HG03095 (cell line): Measurements from ENCODE around the gene NTN5.
A peak's percentile ranks its signal among the peaks of the same experiment; 100 is the strongest.
"Not testable (repeated sequence)": the region's sequence is repeated elsewhere in the genome, so short reads cannot be mapped to it uniquely, and the experiment has no call there.

Experiments used
- ATAC-seq: cut with Tn5 transposase; IDR thresholded peaks from one replicate; pipeline ENCODE4 v1.9.1; 2021; ENCODE audit warnings: moderate library complexity; ENCODE audit not compliant: unreplicated experiment

Gene NTN5

DNA sequence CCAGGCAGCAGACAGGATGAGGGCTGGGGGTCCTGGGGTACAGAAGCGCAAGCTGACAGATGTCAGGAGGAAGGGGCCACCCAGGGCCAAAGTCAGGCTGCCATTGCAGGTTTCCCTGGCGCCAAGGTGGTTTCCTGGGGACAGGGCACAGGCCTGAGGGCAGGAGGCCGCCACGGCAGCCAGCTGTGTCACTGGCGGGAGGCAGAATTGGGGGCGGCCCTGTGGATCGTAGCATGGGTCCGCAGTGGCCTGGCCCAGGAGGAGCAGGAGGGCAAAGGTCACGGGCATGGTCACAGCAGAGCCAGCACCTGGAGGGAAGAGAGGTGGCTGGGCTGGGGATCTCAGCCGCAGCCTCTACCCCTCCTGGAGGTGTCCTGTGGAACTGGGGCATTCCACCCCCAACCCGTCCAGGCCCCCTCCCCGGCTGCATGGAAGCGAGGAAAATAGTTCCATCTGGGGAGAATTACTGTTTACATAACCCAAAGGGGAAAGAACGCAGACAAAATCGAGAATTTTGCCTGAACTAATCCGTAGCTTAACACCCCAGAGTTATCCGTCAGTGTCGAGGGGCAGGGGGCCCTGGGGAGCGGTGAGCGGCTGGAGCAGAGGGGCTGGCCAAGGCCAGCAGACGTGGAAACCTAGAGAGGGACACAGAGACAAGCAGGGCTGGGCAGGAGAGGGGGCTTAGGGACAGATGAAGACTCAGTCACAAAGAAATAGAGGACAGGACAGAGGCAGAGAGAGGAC, 1.9 kb downstream of the NTN5 start:
- ATAC-seq: no peak

- no peak for ATAC-seq
These were observed 2.7 kb downstream of the NTN5 start for GRCh38 chr19:48669903-48670668.

DNA sequence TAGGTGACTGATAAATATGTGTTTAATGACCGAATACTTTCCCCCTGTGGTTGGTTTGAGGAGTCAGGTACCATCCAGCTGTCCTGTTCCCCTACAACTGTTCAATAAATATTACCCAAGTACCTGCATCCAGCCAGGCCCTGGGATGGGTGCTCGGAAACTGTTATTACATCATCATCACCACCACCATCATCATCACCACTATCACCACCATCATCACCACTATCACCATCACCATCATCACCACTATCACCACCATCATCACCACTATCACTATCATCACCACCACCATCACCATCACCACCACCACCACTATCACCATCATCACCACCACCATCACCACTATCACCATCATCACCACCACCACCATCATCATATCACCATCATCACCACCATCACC, 4.1 kb downstream of the NTN5 start:
- no peak for ATAC-seq

- ATAC-seq: no peak
These were observed 4.5 kb downstream of the NTN5 start for GRCh38 chr19:48668332-48668731.

DNA sequence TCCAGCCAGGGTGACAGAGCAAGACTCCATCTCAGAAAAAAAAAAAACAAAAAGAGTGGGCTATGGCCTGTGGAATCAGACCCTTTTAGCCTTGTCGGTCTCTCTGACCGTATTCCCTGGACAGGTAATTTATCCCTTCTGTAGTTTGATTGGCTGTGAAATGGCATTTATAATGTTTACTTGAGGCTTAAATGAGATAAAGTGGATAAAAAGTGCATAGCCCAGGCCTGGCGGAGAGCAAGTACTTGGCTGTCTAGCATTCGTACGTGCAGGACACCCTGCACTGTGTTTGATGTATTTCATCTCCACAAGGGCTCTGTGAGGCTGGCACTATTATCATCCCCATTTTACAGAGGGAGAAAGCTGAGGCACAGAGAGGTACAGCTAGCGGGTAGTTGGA, 7.0 kb downstream of the NTN5 start:
- no peak for ATAC-seq

DNA sequence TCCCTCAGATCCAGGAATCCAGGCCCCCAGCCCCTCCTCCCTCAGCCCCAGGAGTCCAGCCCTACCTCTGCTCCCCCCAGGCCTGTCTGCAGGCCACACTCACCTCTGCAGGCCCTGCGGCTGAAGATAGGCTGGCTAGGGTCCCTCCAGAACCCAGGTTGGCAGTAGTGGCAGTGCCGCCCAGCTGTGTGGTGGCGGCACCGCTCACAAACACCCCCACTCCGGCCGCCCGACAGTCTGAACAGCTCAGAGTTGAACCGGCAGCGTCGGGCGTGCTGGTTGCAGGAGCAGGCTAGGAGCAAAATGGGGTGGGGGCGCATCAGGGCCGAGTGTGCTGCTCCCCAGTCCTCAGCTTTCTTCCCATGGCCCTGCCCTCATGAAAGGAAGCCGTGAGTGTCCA, 8.3 kb downstream of the NTN5 start:
- ATAC-seq: no peak

- no peak for ATAC-seq
These were observed 9.2 kb downstream of the NTN5 start for GRCh38 chr19:48663667-48664066.

DNA sequence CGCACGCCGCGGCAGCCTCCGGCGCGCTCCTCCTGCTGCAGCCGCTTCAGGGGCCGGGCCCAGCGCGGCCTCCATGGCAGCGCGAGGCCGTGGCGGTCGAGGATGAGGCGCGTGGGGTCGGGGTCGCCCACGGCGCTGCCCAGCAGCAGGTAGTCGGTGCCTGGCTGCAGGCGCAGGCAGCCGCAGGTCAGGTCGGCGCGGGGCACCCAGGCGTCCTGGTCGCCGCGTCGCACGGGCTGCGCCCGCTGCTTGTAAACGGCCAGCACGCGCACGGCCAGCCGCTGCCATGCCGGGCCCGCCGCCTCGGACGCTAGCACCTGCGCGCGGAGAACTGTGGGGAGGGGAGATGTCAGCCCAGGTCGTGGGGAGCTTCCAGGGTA, 11.1 kb downstream of the NTN5 start:
- ATAC-seq: no peak

GRCh38 chr19:48660852-48661710, 11.7 kb downstream of the NTN5 start:
- peak; percentile 75 for ATAC-seq

- ATAC-seq: no peak
These were observed 13.0 kb downstream of the NTN5 start for GRCh38 chr19:48659768-48660167.

DNA sequence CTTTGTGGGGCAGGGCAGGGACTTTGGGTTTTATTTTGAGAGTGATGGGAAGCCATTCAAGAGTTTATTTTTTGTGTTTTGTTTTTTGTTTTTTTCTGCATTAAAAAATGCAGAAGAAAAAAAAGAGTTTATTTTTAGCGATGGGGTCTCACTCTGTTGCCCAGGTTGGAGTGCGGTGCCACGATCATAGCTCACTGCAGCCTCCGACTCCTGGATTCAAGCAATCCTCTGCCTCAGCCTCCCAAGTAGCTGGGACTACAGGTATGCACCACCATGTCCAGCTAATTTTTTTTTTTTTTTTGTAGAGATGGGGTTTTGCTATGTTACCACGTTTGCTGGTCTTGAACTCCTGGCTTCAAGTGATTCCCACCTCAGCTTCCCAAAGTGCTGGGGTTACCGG, 14.3 kb downstream of the NTN5 start:
- ATAC-seq: no peak

DNA sequence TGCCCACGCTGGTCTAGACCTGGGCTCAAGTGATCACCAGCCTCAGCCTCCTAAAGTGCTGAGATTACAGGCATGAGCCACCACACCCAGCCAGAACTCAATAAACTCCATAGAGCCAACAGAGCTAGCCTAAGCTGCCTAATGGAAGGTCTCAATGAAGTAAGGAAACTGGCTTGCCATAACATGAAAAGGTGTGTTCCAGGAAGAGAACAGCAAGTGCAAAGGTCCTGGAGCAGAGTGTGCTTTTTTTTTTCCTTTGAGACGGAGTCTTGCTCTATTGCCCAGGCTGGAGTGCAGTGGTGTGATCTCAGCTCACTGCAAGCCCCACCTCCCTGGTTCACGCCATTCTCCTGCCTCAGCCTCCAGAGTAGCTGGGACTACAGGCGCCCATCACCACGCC, 15.0 kb downstream of the NTN5 start:
- not testable (repeated sequence) for ATAC-seq

- no peak for ATAC-seq
These were observed 15.9 kb downstream of the NTN5 start for GRCh38 chr19:48656840-48657474.

DNA sequence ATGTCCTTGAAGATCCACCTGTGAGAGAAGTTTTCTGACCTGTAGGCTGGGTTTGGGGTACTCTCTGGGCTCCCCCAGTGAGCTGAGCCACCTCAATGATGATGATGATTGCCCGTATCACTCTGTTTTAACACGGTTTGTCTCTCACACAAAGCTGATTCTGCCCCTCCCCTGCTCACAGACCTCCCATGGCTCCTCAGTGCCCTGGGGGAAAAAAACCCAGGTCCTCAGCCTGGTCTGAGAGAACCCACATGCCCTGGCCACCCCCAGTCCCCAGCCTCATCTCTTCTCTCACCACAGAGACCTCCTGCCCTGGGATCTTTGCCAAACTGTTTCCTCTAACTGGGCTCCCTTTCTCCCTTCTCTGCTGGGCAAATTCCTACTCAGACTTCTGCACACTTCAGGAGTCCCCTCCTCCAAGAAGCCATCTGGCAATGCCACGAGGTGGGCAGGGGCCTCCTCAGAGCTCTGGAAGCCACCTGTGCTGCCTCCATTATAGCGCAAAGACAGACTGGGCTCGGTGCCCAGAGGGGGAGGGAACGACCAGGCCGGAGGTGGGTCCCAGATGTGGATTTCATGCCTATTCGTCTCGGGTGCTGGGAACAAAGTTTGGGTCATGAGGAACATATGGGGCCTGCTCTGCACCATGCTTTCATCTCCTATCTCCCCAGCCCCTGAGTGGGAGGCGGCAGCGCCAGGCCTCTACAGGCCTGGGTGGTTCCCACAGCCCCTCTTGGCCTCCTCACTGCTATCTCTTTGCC, 18.3 kb downstream of the NTN5 start:
- no peak for ATAC-seq

DNA sequence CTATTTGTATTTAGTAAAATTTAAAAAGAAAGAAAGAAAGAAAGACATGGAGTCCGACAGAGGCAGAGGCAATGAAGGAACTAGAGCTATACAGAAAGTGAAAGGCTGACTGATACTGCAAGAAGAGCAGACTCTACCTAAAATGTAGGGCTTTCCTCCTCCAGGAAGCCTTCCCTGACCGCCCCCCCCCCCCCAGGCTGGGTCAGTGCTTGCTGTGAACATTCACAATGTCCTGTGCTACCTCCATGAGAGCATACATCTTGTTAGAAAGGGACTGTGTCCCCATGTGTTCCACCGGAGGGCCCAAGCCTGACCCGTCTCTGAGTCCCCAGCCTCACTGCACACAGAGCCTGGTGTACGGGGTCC, 21.2 kb downstream of the NTN5 start:
- ATAC-seq: no peak

DNA sequence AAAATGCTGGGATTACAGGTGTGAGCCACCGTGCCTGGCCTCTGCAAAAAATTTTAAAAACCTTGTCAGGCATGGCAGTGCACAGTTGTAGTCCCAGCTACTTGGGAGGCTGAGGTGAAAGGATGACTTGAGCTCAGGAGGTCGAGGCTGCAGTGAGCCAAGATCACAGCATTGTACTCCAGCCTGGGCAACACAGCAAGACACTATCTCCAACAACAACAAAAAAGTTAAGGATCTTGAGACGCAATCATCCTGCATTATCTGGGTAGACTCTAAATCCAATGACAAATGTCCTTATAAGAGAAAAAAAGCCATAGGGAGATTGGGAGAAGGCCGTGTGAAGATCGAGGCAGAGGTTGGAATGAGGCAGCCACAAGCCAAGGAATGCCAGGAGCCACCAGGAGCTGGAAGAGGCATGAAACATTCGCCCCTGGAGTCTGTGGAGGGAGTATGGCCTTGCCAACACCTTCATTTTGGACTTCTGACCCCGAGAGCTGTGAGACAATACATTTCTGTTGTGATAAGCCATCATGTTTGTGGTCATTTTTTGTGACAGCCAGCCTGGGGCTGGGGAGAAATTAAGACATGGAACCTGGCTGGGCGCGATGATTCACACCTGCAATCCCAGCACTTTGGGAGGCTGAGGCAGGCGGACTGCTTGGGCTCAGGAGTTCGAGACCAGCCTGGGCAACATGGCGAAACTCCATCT, 21.7 kb downstream of the NTN5 start:
- no peak for ATAC-seq

- no peak for ATAC-seq
These were observed 24.7 kb downstream of the NTN5 start for GRCh38 chr19:48648134-48648533.

DNA sequence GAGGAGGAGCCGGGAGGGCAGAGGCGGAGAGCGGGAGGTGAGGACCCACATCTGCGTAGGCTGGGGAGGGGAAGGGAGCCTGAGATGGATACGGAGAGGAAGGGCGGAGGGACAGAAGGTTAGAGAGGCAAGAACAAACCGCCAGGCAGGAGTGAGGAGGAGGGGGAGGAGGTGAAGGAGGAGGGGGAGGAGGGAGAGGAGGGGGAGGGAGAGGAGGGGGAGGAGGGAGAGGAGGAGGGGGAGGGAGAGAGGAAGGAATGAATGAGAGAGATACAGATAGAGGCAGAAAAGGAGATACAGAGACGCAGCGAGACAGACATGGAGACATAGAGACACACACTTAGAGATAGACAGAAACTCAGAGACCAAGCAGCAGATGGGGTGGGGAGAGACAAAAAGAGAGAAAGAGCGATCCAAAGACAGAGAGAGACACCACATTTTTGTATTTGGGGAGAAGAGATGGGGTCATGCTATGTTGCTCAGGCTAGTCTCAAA, 26.0 kb downstream of the NTN5 start:
- ATAC-seq: no peak

DNA sequence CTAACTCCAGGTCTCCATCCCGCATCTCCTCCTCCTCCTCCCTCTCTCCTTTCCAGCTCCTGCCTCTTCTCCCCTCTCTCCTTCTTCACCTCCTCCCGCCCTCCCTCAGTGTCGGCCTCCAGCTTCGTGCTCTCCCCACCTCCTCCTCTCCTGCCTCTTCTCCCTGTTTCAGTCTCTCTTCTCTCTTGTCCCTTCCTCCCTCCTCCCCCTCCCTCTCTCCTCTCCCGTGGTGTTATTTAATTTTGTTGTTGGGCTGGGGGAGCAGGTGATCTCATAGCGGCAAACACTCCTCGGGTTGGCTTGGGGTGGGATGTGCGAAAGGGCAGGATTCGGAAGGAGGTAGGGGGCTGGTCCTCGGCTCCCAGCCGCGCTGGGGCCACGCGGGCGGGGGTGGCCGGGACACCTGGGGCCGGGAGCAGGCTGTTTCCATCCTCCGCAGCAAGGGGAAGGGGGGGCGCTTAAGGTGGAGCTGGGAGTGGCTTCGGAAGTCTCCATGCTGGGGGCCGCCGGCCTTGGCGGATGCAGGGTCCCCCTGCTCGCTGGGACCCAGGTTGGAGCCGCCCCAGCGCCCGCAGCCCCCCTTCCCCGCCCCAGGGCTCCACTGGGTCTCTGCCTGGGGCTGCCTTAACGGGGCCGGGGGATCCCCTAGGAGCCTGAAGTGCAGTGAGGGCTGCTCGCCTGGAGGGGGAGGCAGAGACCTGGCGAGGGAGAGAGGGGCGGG, 26.7 kb downstream of the NTN5 start, which contains the start of gene CA11:
TSS of gene CA11 (minus strand) at position 187 of the 721 bp plus-strand sequence. CDS start 555 bp downstream, outside the sequence.
- peak; percentile 70 for ATAC-seq
